Erythroblast (primary cell): ENCODE measurements around the gene SRGAP2C.
"Not testable (repeated sequence)": the region's sequence is repeated elsewhere in the genome, so short reads cannot be mapped to it uniquely, and the experiment has no call there.

Source experiments
- GATA1 ChIP-seq: IDR thresholded peaks from 2 replicates; pipeline ENCODE4 v1.6.1; 2011; ENCODE audit warnings: low read depth, mild to moderate bottlenecking, control low read depth, low read length, moderate library complexity
- POLR2A ChIP-seq: IDR thresholded peaks from 2 replicates; pipeline ENCODE4 v1.6.1; 2011; ENCODE audit warnings: mild to moderate bottlenecking, low read length

- not testable (repeated sequence) for TF ChIP-seq POLR2A, GATA1
Observed at GRCh38 chr1:121238384-121238783, 53.6 kb downstream of the SRGAP2C start.
